Smooth muscle cell (in vitro differentiated cells): ENCODE results near the gene CAPZA1. TPM values are rescaled to one million over a fixed set of nuclear protein-coding genes. Genes with fewer than 3 reads are reported as not detected.

ENCODE experiments used
- DNase-seq: peaks from one replicate; lab custom pipeline; 2025; ENCODE audit not compliant: unreplicated experiment; lab: John Stamatoyannopoulos, UW
- H2AFZ ChIP-seq: fragments of 200-600 bp; sonication (generic); 2 replicates; pipeline ENCODE4 v1.6.0; 2016; ENCODE audit warnings: antibody characterized with exemption, low read depth, mild to moderate bottlenecking
- H3F3A ChIP-seq: fragments of 200-600 bp; sonication (generic); 2 replicates; pipeline ENCODE4 v1.6.0; 2017; ENCODE audit warnings: antibody characterized with exemption, low read depth
- H3K27ac ChIP-seq: fragments of 200-600 bp; sonication (generic); 2 replicates; pipeline ENCODE4 v1.5.1; 2016; ENCODE audit warnings: low read depth, mild to moderate bottlenecking
- H3K27me3 ChIP-seq: fragments of 200-600 bp; sonication (generic); 2 replicates; pipeline ENCODE4 v1.6.1; 2016; ENCODE audit warnings: low read depth, mild to moderate bottlenecking
- H3K36me3 ChIP-seq: fragments of 200-600 bp; sonication (generic); 2 replicates; pipeline ENCODE4 v1.5.1; 2016; ENCODE audit warnings: low read depth
- H3K4me1 ChIP-seq: fragments of 200-600 bp; sonication (generic); 2 replicates; pipeline ENCODE4 v1.5.1; 2016; ENCODE audit warnings: low read depth
- H3K4me2 ChIP-seq: fragments of 200-600 bp; sonication (generic); 2 replicates; pipeline ENCODE4 v1.6.0; 2016; ENCODE audit warnings: mild to moderate bottlenecking
- H3K4me3 ChIP-seq: fragments of 200-600 bp; sonication (generic); 2 replicates; pipeline ENCODE4 v1.5.1; 2016; ENCODE audit warnings: mild to moderate bottlenecking
- H3K79me2 ChIP-seq: fragments of 200-600 bp; sonication (generic); 2 replicates; pipeline ENCODE4 v1.6.0; 2016; ENCODE audit warnings: low read depth, mild to moderate bottlenecking
- H3K9ac ChIP-seq: fragments of 200-600 bp; sonication (generic); 2 replicates; pipeline ENCODE4 v1.6.0; 2016; ENCODE audit warnings: low read depth
- H3K9me3 ChIP-seq: fragments of 200-600 bp; sonication (generic); replicated peaks from 2 replicates; pipeline ENCODE4 v1.5.1; 2016; ENCODE audit warnings: low read depth
- H4K20me1 ChIP-seq: fragments of 200-600 bp; sonication (generic); 2 replicates; pipeline ENCODE4 v1.6.0; 2016; ENCODE audit warnings: low read depth
- CTCF ChIP-seq: fragments of 200-600 bp; sonication (generic); IDR thresholded peaks from 2 replicates; pipeline ENCODE4 v1.5.1; 2017; ENCODE audit warnings: borderline replicate concordance, mild to moderate bottlenecking, antibody characterized with exemption; ENCODE audit not compliant: insufficient read depth, poor library complexity, severe bottlenecking
- WGBS: methylation state at CpG from one replicate; pipeline ENCODE4 v1.1.7; 2016; ENCODE audit warnings: low lambda C conversion rate; 5-methylcytosine and 5-hydroxymethylcytosine counted together
- polyA plus RNA-seq: library from polyadenylated mRNA; unstranded; fragments of >200 nt; fragmentation: Nextera tagmentation; extraction: Ambion mirVana; gene quantifications from 2 replicates; pipeline ENCODE4 v1.2.1, GENCODE V29; 2016
- total RNA-seq: library from RNA; depleted of rRNA; stranded (reverse); fragments of >200 nt; gene quantifications from 2 replicates; pipeline ENCODE4 v1.2.3, GENCODE V29; 2014

The CAPZA1 gene
- total and polyA plus RNA-seq, 2 experiments from 2014 or later = 100 to 264 TPM

DNA sequence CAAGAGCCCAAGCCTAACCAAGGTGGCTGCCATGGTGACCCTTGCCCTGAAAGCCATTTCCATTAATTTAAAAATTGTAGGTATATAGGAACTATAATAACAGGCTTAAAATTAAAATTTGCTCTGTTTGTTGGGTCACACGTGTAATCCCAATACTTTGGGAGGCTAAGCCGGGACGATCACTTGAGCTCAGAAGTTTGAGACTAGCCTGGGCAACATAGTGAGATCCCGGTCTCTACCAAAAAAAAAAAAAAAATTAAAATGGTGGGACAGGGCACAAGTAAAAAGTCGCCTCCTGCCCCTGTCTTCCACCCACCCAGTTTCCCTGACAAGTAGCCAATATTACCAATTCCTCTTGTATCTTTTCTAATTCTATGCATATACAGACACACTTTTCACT is 6.6 kb downstream of the CAPZA1 start:
- no peak overlapping the region for H3K27ac ChIP-seq
- WGBS = 97% methylated on average over 5 of the region's 5 CpGs
- H3K9ac ChIP-seq = no peak overlapping the region
- no peak for DNase-seq
- H3K9me3 ChIP-seq = no peaks in the 10 kb centered on the region
- no peak for TF ChIP-seq CTCF
- no peak overlapping the region for H3K4me2 ChIP-seq
- H4K20me1 ChIP-seq = peaks cover 100% of the 10 kb centered on the region
- peaks cover 3% of the 10 kb centered on the region for H3F3A ChIP-seq
- peaks cover 4% of the 10 kb centered on the region for H3K4me1 ChIP-seq
- H3K79me2 ChIP-seq = peaks cover 100% of the 10 kb centered on the region
- H2AFZ ChIP-seq = no peak overlapping the region
- no peak overlapping the region for H3K4me3 ChIP-seq
- H3K27me3 ChIP-seq = no peaks in the 10 kb centered on the region
- H3K36me3 ChIP-seq = no peaks in the 10 kb centered on the region

DNA sequence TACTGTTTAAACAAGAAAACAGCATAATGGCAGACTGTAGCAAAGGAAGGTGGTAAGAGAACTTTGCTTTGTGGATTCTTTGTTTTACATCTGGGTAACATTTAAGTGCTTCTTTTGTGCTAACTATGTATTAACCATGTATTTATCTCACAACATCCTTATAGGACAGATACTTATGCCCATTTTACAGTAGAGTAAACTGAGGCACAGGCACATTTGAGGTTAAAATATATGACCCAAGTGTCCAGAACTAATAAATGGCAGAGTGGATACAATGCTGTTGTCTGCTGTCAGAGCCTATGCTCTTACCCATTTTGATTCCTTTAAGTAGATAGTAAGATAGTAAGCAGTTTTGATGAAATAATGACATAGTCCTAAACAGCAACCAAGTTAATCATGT is 7.3 kb downstream of the CAPZA1 start:
- H3K36me3 ChIP-seq = no peaks in the 10 kb centered on the region
- H3F3A ChIP-seq = peaks cover 3% of the 10 kb centered on the region
- H3K27me3 ChIP-seq = no peaks in the 10 kb centered on the region
- H3K27ac ChIP-seq = no peak overlapping the region
- no peaks in the 10 kb centered on the region for H3K9me3 ChIP-seq
- no peak overlapping the region for H3K4me3 ChIP-seq
- no peak for DNase-seq
- H2AFZ ChIP-seq = no peak overlapping the region
- peaks cover 100% of the 10 kb centered on the region for H4K20me1 ChIP-seq
- no peak overlapping the region for H3K4me2 ChIP-seq
- no peaks in the 10 kb centered on the region for H3K4me1 ChIP-seq
- peaks cover 100% of the 10 kb centered on the region for H3K79me2 ChIP-seq
- H3K9ac ChIP-seq = no peak overlapping the region
- no peak for TF ChIP-seq CTCF

DNA sequence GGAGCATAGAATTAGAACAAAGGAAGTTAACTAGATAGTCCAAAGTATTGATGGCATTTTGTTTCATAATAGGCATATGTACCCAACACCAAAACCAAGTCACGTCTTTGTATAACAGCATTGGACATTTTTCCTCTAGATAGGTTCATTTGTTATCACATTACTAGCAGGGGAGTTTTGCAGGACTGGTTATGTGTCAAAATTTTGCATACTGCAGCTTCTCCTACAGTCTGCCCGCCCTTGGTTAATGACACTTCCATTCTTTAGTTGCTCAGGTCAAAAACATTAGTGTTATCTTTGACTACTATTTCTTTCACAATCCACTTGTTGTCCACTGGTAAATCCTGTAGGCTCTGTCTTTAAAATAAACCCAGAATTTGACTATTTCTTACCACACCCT is 8.9 kb downstream of the CAPZA1 start:
- Histone ChIP-seq H3K27me3 (no peaks in the 10 kb centered on the region), H3K79me2 (peaks cover 100% of the 10 kb centered on the region), H3K27ac (peak overlapping the region; percentile 17), H3K4me3 (no peak overlapping the region), H3K9ac (no peak overlapping the region), H3K36me3 (no peaks in the 10 kb centered on the region), H2AFZ (no peak overlapping the region), H3K4me2 (no peak overlapping the region), H3K4me1 (no peaks in the 10 kb centered on the region), H4K20me1 (peaks cover 100% of the 10 kb centered on the region), H3K9me3 (no peaks in the 10 kb centered on the region), H3F3A (peaks cover 3% of the 10 kb centered on the region)
- TF ChIP-seq CTCF = no peak
- WGBS = 92% methylated on average over 2 of the region's 2 CpGs
- no peak for DNase-seq

DNA sequence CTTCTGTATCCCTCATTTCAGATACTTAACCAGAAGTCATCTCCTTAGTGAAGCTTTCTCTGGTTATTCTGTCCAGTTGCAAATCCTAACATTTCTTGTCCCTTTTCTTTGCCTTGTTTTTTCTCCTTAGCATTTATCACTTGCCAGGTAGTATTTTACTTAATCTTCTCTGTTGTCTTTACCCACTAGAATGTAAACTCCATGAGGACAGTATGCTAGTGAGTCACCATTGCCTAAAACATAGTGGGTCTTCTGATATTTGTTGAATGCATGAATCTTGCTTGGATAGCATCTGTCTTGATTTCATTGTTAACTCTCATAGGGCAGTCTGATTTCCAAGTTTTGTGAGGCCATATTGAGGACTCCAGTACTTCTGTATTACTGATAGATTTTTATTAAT is 9.6 kb downstream of the CAPZA1 start:
- Histone ChIP-seq H3K4me2 (no peak overlapping the region), H3K4me3 (no peak overlapping the region)
- TF ChIP-seq CTCF = no peak

More for the DNA sequence above, 9.6 kb downstream of the CAPZA1 start:
- H3K9ac ChIP-seq = no peak overlapping the region
- H3K9me3 ChIP-seq = no peaks in the 10 kb centered on the region
- H3K36me3 ChIP-seq = no peaks in the 10 kb centered on the region
- H4K20me1 ChIP-seq = peaks cover 100% of the 10 kb centered on the region
- H3K27ac ChIP-seq = no peak overlapping the region
- no peak overlapping the region for H2AFZ ChIP-seq
- H3F3A ChIP-seq = peaks cover 3% of the 10 kb centered on the region
- no peak for DNase-seq
- H3K4me1 ChIP-seq = no peaks in the 10 kb centered on the region
- peaks cover 100% of the 10 kb centered on the region for H3K79me2 ChIP-seq
- no peaks in the 10 kb centered on the region for H3K27me3 ChIP-seq
